Osteoblast (primary cell): ENCODE results near the gene SLC6A19. TPM values are rescaled to one million over a fixed set of nuclear protein-coding genes. Genes with fewer than 3 reads are reported as not detected.

Experiments used
- DNase-seq: peaks from one replicate; pipeline ENCODE4 v3.0.0; 2011; ENCODE audit warnings: low spot score, mixed read lengths; ENCODE audit not compliant: insufficient read length; ENCODE audit errors: missing footprints
- H2AFZ ChIP-seq: 2 replicates; pipeline ENCODE4 v1.6.0; 2011; ENCODE audit warnings: mild to moderate bottlenecking, low read length
- H3K27ac ChIP-seq: 2 replicates; pipeline ENCODE4 v1.5.1; 2011; ENCODE audit warnings: mild to moderate bottlenecking, low read depth, low read length, moderate library complexity
- H3K27me3 ChIP-seq: 2 replicates; pipeline ENCODE4 v1.6.0; 2012; ENCODE audit warnings: mild to moderate bottlenecking, control low read depth, inconsistent platforms, low read length, moderate library complexity; ENCODE audit not compliant: insufficient read depth
- H3K36me3 ChIP-seq: 2 replicates; pipeline ENCODE4 v1.5.1; 2011; ENCODE audit warnings: mild to moderate bottlenecking, low read length, control low read depth, moderate library complexity; ENCODE audit not compliant: insufficient read depth
- H3K4me1 ChIP-seq: 2 replicates; pipeline ENCODE4 v1.5.1; 2011; ENCODE audit warnings: mild to moderate bottlenecking, low read length, control low read depth, moderate library complexity; ENCODE audit not compliant: insufficient read depth
- H3K4me2 ChIP-seq: 2 replicates; pipeline ENCODE4 v1.6.0; 2011; ENCODE audit warnings: mild to moderate bottlenecking, low read length; ENCODE audit not compliant: insufficient read depth
- H3K4me3 ChIP-seq: fragments of 200-600 bp; sonication (generic); 3 replicates; pipeline ENCODE4 v1.5.1; 2012; ENCODE audit warnings: mild to moderate bottlenecking, low read length, inconsistent platforms; ENCODE audit not compliant: insufficient read depth
- H3K79me2 ChIP-seq: 2 replicates; pipeline ENCODE4 v1.6.0; 2012; ENCODE audit warnings: mild to moderate bottlenecking, low read length, control low read depth, inconsistent platforms; ENCODE audit not compliant: insufficient read depth
- H3K9me3 ChIP-seq: 2 replicates; pipeline ENCODE4 v1.5.1; 2011; ENCODE audit warnings: low read depth, low read length, control low read depth
- H4K20me1 ChIP-seq: 2 replicates; pipeline ENCODE4 v1.6.0; 2012; ENCODE audit warnings: mild to moderate bottlenecking, low read length, control low read depth; ENCODE audit not compliant: insufficient read depth
- total RNA-seq: library from RNA; depleted of rRNA; stranded (reverse); fragments of >200 nt; gene quantifications from 2 replicates; pipeline ENCODE4 v1.2.3, GENCODE V29; 2012
- TF ChIP-seq, protein P1 (sequence below): IDR thresholded peaks from 2 replicates; pipeline ENCODE4 v1.5.1; 2011; ENCODE audit warnings: mild to moderate bottlenecking, low read depth, low read length, moderate library complexity; ENCODE audit errors: extremely low read depth

Gene SLC6A19
- total RNA-seq, 1 donor: not detected

DNA sequence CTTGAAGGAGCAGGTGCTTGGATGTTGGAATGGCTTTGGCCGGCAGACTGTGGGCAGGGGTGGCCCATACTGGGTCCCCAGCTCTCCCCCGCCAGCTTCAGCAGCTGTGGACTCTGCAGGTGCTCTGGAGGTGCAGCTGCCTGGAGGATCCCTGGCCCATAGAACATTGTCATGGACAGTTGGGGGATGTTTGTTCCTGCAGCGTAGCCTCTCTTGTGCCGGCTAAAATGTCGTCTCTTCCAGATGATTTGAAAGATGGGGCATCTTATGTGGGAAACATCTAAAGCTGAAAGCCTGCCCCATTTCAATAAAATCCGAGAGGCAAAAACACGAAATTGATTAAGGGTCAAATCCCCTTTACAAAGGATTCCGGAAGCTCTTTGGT lies 13.5 kb upstream of the SLC6A19 start:
- no peak overlapping the region for H3K4me2 ChIP-seq

DNA sequence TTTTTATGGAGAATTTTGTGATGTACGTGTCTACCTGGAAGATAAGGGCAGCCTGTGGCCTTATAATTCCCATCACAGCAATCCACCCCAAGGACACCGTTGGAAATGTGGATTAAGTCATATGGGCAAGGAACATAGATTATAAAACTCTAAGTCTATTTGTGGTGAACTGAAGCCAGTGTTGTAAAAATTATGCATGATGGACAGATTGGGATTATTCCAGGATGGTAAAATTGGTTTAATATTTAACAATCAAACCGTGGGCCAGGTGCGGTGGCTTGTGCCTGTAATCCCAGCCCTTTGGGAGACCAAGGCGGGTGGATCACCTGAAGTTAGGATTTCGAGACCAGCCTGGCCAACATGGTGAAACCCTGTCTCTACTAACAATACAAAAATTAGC lies 12.9 kb upstream of the SLC6A19 start:
- TF ChIP-seq, protein P1, sequence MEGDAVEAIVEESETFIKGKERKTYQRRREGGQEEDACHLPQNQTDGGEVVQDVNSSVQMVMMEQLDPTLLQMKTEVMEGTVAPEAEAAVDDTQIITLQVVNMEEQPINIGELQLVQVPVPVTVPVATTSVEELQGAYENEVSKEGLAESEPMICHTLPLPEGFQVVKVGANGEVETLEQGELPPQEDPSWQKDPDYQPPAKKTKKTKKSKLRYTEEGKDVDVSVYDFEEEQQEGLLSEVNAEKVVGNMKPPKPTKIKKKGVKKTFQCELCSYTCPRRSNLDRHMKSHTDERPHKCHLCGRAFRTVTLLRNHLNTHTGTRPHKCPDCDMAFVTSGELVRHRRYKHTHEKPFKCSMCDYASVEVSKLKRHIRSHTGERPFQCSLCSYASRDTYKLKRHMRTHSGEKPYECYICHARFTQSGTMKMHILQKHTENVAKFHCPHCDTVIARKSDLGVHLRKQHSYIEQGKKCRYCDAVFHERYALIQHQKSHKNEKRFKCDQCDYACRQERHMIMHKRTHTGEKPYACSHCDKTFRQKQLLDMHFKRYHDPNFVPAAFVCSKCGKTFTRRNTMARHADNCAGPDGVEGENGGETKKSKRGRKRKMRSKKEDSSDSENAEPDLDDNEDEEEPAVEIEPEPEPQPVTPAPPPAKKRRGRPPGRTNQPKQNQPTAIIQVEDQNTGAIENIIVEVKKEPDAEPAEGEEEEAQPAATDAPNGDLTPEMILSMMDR: no peak
- no peak overlapping the region for H3K4me2 ChIP-seq
- no peaks in the 10 kb centered on the region for H3K9me3 ChIP-seq
- H2AFZ ChIP-seq: no peak overlapping the region
- no peak overlapping the region for H3K4me3 ChIP-seq
- no peak for DNase-seq
- no peaks in the 10 kb centered on the region for H3K36me3 ChIP-seq
- no peaks in the 10 kb centered on the region for H3K79me2 ChIP-seq
- no peak overlapping the region for H3K27ac ChIP-seq
- no peaks in the 10 kb centered on the region for H3K4me1 ChIP-seq
- H3K27me3 ChIP-seq: peaks cover 11% of the 10 kb centered on the region
- no peaks in the 10 kb centered on the region for H4K20me1 ChIP-seq

More for the DNA sequence above, 13.5 kb upstream of the SLC6A19 start:
- Histone ChIP-seq H3K9me3 (no peaks in the 10 kb centered on the region), H3K4me3 (no peak overlapping the region), H3K27ac (no peak overlapping the region), H3K36me3 (no peaks in the 10 kb centered on the region), H2AFZ (no peak overlapping the region), H3K79me2 (no peaks in the 10 kb centered on the region), H4K20me1 (no peaks in the 10 kb centered on the region), H3K4me1 (no peaks in the 10 kb centered on the region), H3K27me3 (peaks cover 11% of the 10 kb centered on the region)
- TF ChIP-seq, protein P1: no peak
- DNase-seq: no peak

DNA sequence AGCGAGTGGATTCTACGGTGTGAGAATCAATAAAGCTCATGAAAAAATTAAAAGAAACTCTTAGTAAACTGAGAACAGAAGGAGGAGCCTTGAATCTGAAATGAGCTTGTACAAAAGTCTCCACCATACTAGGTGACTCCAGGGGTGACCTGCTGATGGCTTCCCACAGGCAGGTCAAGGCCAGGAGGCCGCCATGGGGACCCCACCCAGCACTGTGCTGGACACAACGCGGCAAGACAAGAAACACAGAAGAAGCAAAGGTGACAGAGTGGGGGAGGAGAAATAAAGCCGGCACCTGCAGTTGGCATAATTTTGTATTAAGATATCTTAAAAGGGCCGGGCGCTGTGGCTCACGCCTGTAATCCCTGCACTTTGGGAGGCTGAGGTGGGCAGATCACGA lies 12.1 kb upstream of the SLC6A19 start:
- TF ChIP-seq, protein P1: no peak
- H3K36me3 ChIP-seq: no peaks in the 10 kb centered on the region

DNA sequence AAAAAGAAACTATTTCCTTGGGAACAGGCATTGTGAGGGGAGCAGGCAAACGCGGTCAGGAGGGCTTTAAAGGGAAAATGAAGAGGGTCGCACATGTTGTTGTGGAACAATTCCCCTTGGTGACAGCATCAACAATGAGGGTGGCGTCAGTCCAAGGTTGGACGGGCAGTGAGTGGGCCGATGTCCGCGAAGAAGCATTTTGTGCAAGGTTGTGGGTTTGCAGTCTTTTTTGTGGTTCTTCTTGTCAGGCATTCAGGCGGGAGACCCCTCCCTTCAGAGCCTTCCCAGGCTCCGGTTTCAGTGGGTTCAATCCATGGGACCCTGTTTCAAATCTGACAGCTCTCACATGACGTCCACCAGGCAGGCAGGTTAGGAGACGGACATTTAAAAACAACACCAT lies 11.1 kb upstream of the SLC6A19 start:
- Histone ChIP-seq H3K36me3 (no peaks in the 10 kb centered on the region), H3K9me3 (no peaks in the 10 kb centered on the region), H4K20me1 (no peaks in the 10 kb centered on the region), H2AFZ (no peak overlapping the region), H3K4me1 (no peaks in the 10 kb centered on the region), H3K79me2 (no peaks in the 10 kb centered on the region), H3K4me2 (no peak overlapping the region), H3K4me3 (no peak overlapping the region), H3K27ac (no peak overlapping the region), H3K27me3 (peaks cover 11% of the 10 kb centered on the region)
- DNase-seq: no peak
- TF ChIP-seq, protein P1: no peak

More for the DNA sequence above, 12.1 kb upstream of the SLC6A19 start:
- no peaks in the 10 kb centered on the region for H3K4me1 ChIP-seq
- no peak for DNase-seq
- H4K20me1 ChIP-seq: no peaks in the 10 kb centered on the region
- no peaks in the 10 kb centered on the region for H3K79me2 ChIP-seq
- peaks cover 11% of the 10 kb centered on the region for H3K27me3 ChIP-seq
- no peaks in the 10 kb centered on the region for H3K9me3 ChIP-seq
- no peak overlapping the region for H3K27ac ChIP-seq
- no peak overlapping the region for H3K4me2 ChIP-seq
- H3K4me3 ChIP-seq: no peak overlapping the region
- H2AFZ ChIP-seq: no peak overlapping the region
